Measurements from ENCODE around the gene NLK. TPM values are rescaled to one million over a fixed set of nuclear protein-coding genes. Genes with fewer than 3 reads are reported as not detected.
A peak's percentile ranks its signal among the peaks of the same experiment; 100 is the strongest.
"Not testable (repeated sequence)": the region's sequence is repeated elsewhere in the genome, so short reads cannot be mapped to it uniquely, and the experiment has no call there.

The NLK gene
- polyA plus RNA-seq, 3 donors, result 45.6 to 53.9 (median 53.9) TPM

DNA sequence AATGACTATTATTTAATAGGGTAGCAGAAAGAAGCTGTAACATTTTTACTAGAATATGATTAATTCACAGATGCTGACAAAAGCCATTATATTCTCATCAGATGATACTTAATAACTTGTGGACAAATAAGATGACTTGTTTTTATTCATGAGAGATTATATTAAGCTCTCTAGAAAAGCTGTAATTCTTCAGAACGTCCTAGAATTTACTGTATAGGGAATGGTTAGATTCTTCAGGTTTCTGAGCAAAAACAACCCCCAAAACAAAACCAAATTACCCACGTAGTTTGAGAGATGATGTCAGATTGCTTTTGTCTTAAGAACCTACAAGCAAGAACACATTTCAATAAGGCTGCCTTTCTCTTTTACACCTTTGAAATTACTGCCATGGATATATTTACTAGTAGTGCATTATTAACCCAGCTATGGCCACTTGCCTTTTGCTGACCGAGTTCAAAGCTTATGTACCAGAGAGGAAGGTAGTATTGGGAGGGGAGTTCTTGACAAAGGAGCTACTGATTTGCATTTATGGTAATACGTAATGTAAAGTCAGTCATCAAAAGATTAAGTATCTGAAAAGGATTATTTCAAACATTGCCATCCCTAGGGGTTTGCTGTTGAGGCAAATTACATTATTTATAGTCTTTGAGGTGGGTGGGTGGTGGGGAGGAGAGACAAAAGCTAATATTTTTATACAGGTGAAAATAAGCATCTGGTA lies 51.7 kb downstream of the NLK start:
- no peak for DNase-seq (ENCODE audit: extremely low read depth in 1 of 11, low read depth in 9 of 11, low spot score in 4 of 11)

- DNase-seq (ENCODE audit: extremely low read depth in 1 of 11, low read depth in 9 of 11, low spot score in 4 of 11), result no peak
Observed at GRCh38 chr17:28096756-28097155, 54.3 kb downstream of the NLK start.

- no peak for DNase-seq (ENCODE audit: extremely low read depth in 1 of 11, low read depth in 9 of 11, low spot score in 4 of 11)
Observed at GRCh38 chr17:28097254-28097653, 54.8 kb downstream of the NLK start.

DNA sequence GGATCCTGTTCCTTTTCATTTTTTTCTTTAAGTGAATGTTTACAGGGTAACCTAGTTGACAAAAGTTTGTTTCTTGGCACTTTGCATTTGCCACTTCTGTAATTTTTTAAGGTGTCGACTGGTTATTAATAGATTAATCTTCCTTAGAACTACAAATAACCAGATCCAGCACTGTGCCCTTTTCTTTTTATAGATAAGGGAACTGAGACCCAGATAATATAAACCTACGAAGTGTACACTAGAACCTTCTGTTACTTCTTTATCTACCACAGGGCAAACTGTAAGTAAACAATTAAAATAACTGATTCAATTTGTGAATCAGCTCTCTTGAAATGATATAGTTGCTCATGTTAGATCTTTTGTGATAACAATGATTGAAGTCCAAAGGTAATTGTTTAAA lies 55.4 kb downstream of the NLK start:
- DNase-seq (ENCODE audit: extremely low read depth in 1 of 11, low read depth in 9 of 11, low spot score in 4 of 11), result no peak

- not testable (repeated sequence) for DNase-seq (ENCODE audit: extremely low read depth in 1 of 11, low read depth in 9 of 11, low spot score in 4 of 11)
Observed at GRCh38 chr17:28098591-28098990, 56.1 kb downstream of the NLK start.

GRCh38 chr17:28100251-28100650 lies 57.8 kb downstream of the NLK start:
- DNase-seq (ENCODE audit: extremely low read depth in 1 of 11, low read depth in 9 of 11, low spot score in 4 of 11), result no peak

GRCh38 chr17:28100936-28101335 lies 58.5 kb downstream of the NLK start:
- no peak for DNase-seq (ENCODE audit: extremely low read depth in 1 of 11, low read depth in 9 of 11, low spot score in 4 of 11)

- DNase-seq (ENCODE audit: extremely low read depth in 1 of 11, low read depth in 9 of 11, low spot score in 4 of 11), result no peak
Observed at GRCh38 chr17:28101919-28102318, 59.4 kb downstream of the NLK start.

DNA sequence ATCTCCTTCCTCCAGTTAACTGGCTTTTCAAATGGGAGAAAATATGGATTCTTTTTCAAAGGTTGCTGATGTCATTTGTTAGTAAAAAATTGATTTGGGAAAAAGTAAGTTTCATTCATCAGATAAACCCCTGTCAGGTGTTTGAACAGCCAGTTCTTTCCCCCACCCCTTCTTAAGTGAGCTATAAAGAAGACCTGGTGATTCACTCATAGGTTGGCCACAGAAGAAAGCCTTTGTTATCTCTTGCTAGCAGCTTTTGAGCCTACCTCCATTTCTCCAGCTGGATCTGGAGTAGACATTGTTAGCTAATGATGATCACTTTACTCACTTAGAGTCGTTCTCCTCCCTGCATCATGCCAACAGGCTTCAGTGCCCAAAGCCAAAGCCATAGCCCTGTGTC lies 63.0 kb downstream of the NLK start:
- no peak for DNase-seq (ENCODE audit: extremely low read depth in 1 of 11, low read depth in 9 of 11, low spot score in 4 of 11)

GRCh38 chr17:28110184-28110583 lies 67.7 kb downstream of the NLK start:
- no peak for DNase-seq (ENCODE audit: extremely low read depth in 1 of 11, low read depth in 9 of 11, low spot score in 4 of 11)

GRCh38 chr17:28112181-28112580 lies 69.7 kb downstream of the NLK start:
- DNase-seq (ENCODE audit: extremely low read depth in 1 of 11, low read depth in 9 of 11, low spot score in 4 of 11), result no peak

DNA sequence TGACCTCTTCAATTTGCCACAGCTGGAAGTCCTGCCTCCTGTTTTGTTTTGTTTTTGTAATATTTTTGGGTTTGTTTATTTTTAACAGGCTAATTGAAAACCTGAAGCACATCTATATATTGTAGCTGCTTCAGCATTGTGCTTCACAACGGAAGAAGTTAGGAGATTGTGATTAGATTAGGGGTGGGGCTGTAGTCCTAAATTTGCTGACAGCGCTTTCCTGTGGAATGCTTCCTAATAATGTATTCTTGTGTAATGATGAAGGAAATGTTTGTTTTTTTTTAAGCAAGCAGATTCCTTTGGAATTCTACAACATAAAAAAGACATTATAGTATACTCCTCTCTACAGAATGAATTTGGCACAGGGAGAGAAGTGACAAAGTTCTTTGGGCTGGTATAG lies 70.1 kb downstream of the NLK start:
- DNase-seq (ENCODE audit: extremely low read depth in 1 of 11, low read depth in 9 of 11, low spot score in 4 of 11), result peak in 1 of 11 donors; percentile 58

DNA sequence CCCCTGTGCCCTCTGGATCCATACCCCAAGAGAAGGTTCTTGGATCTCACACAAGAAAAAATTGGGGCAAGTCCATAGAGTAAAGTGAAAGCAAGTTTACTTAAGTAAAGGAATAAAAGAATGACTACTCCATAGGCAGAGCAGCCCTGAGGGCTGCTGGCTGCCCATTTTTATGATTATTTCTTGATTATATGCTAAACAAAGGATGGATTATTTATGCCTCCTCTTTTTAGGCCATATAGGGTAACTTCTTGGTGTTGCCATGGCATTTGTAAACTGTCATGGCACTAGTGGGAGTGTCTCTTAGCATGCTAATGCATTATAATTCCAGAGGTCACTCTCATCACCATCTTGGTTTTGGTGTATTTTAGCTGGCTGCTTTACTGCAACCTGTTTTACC lies 70.8 kb downstream of the NLK start:
- no peak for DNase-seq (ENCODE audit: extremely low read depth in 1 of 11, low read depth in 9 of 11, low spot score in 4 of 11)

GRCh38 chr17:28115046-28115445 lies 72.6 kb downstream of the NLK start:
- DNase-seq (ENCODE audit: extremely low read depth in 1 of 11, low read depth in 9 of 11, low spot score in 4 of 11), result no peak

DNA sequence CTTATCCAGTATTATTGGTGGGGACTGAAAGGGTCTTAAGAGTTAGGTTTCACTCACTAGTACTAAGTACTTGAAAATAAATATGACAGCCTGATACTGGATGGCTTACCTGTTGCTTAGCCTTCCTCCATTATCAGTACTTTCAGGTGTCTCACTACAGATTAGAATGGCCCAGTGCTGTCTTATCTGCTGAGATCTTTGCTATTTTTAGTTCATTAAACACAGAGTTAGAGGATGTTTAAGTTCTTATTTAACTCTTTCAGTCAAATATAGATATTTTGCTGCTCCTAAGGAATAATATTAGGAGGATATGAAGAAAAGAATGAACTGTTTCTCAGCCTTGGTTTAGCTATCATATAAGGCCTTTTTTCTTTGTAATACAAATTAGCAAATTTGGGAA lies 74.8 kb downstream of the NLK start:
- DNase-seq (ENCODE audit: extremely low read depth in 1 of 11, low read depth in 9 of 11, low spot score in 4 of 11), result no peak

GRCh38 chr17:28118362-28118761 lies 75.9 kb downstream of the NLK start:
- no peak for DNase-seq (ENCODE audit: extremely low read depth in 1 of 11, low read depth in 9 of 11, low spot score in 4 of 11)

GRCh38 chr17:28119046-28119445 lies 76.6 kb downstream of the NLK start:
- DNase-seq (ENCODE audit: extremely low read depth in 1 of 11, low read depth in 9 of 11, low spot score in 4 of 11), result no peak

DNA sequence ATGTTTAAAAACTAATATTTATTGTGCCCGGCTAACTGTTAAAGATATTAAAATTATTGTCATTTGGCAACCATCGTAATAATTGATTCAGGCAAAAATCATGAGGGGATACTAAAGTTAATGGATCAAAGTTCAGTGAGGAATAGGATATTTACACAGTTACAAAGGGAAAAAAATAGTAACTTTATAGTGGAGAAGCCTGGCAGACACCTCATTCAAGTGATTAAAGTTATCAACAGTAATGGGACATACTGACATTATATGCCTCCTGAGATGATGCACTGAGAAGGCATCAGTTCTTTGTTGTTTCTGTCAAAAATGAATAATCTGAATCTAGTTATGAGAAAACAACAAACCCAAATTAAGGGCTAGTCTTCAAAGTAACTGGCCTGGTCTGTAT lies 77.1 kb downstream of the NLK start:
- DNase-seq (ENCODE audit: extremely low read depth in 1 of 11, low read depth in 9 of 11, low spot score in 4 of 11), result no peak

DNA sequence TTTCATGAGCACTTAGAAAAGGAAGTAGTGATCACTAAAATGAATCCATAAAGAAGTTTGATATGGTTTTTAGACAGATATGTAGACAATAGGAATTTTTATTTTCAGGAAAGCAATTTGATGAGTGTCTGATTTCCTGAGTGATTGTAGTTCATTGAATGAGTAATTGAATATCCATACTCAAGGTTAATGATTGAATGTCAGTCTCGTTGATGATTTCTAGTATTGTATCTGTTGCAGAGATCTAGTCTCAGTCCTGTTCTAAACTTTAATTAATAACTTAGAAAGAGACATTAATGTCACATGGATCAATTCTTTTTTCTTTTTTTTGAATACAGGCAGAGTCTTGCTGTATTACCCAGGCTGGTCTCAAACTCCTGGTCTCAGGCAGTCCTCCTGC lies 78.3 kb downstream of the NLK start:
- no peak for DNase-seq (ENCODE audit: extremely low read depth in 1 of 11, low read depth in 9 of 11, low spot score in 4 of 11)

GRCh38 chr17:28124962-28125361 lies 82.5 kb downstream of the NLK start:
- DNase-seq (ENCODE audit: extremely low read depth in 1 of 11, low read depth in 9 of 11, low spot score in 4 of 11), result no peak

DNA sequence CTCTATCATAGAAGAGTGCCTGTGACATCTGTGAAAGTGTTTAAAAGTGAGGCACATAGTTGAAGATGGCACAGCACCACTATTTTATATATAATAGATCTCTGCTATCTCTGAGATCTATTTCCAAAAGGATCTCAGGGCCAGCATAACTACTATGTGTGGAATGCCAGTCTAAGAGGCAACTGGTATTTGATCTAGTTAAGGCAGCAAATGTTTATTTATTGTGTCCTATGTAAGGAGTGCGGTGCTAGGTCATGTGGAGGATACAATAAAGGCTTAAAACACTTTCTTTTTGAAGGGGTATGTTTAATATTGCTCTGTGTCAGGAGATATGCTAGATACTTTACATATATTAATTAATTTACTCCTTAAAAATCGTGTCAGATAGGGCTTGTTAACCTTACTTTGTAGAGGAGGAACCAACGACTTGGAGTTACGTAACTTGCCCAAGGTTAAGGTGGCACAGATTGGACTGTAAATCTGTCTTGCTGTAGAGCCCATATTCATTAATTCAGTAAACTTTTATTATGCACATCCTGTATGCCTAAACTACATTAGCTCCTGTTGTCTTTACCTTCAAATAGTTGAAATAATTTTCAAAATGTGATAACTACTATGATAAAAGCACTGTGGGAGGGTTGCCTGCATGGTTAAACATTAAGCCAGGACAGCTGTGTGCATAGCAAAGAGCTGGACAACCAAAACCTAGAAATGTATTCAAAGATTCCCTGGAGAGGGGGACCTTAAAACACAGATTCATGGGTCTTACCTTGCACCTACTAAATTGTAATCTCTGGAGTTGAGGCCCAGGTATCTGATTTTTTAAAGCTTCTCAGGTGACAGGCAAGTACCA lies 83.3 kb downstream of the NLK start:
- no peak for DNase-seq (ENCODE audit: extremely low read depth in 1 of 11, low read depth in 9 of 11, low spot score in 4 of 11)

All from renal cortex interstitium (tissue), 11 donors.